Thymus (tissue), 11 donors: Measurements from ENCODE around the gene BOLA3. TPM values are rescaled to one million over a fixed set of nuclear protein-coding genes. Genes with fewer than 3 reads are reported as not detected.

Source experiments
- DNase-seq, 9 donors: peaks; one replicate each; pipeline ENCODE4 v3.0.0-alpha.2; 2013; ENCODE audit warnings: low spot score in 9 of 9, low read depth in 6 of 9, missing footprints in 1 of 9
- H3K27ac ChIP-seq, 2 donors: one replicate each; pipeline ENCODE4 v1.5.1; 2013; ENCODE audit warnings: control low read depth in 1 of 2, low read depth in 1 of 2, low read length in 1 of 2, mild to moderate bottlenecking in 1 of 2, moderate library complexity in 1 of 2
- H3K27me3 ChIP-seq, 2 donors: one replicate each; pipeline ENCODE4 v1.5.1; 2013; ENCODE audit warnings: low read length in 1 of 2; ENCODE audit not compliant: control insufficient read depth in 2 of 2, insufficient read depth in 1 of 2
- H3K36me3 ChIP-seq, 2 donors: one replicate each; pipeline ENCODE4 v1.5.1; 2013; ENCODE audit warnings: low read length in 1 of 2, mild to moderate bottlenecking in 1 of 2, moderate library complexity in 1 of 2; ENCODE audit not compliant: control insufficient read depth in 2 of 2, insufficient read depth in 2 of 2
- H3K4me1 ChIP-seq, 2 donors: one replicate each; pipeline ENCODE4 v1.5.1; 2013; ENCODE audit warnings: low read length in 2 of 2; ENCODE audit not compliant: control insufficient read depth in 2 of 2, insufficient read depth in 2 of 2
- H3K4me3 ChIP-seq, 2 donors: one replicate each; pipeline ENCODE4 v1.5.1; 2013; ENCODE audit warnings: low read length in 2 of 2, control low read depth in 1 of 2, mild to moderate bottlenecking in 1 of 2
- H3K9me3 ChIP-seq, 2 donors: one replicate each; pipeline ENCODE4 v1.5.1; 2013; ENCODE audit warnings: low read length in 1 of 2, mild to moderate bottlenecking in 1 of 2; ENCODE audit not compliant: control insufficient read depth in 2 of 2, insufficient read depth in 1 of 2
- WGBS: extraction: QIAGEN DNeasy Blood & Tissue Kit; methylation state at CpG from one replicate; pipeline ENCODE4 v1.1.7; 2013; 5-methylcytosine and 5-hydroxymethylcytosine counted together
- polyA plus RNA-seq: library from polyadenylated mRNA; stranded (reverse); fragments of 200-250 nt; gene quantifications from one replicate; pipeline ENCODE4 v1.2.3, GENCODE V29; 2013
- total RNA-seq: library from RNA; stranded (reverse); fragments of 120-200 nt; gene quantifications from one replicate; pipeline ENCODE4 v1.2.4, GENCODE V29; 2013
- donor health status: healthy.

Gene BOLA3
- total and polyA plus RNA-seq, 2 donors: 34.4 to 41.7 TPM

GRCh38 chr2:74101574-74102300, 46.0 kb downstream of the BOLA3 start:
- H3K4me1 ChIP-seq: peaks cover 0 to 5% of the 10 kb centered on the region in 2 donors
- H3K36me3 ChIP-seq: peaks cover 51 to 55% of the 10 kb centered on the region in 2 donors
- H3K4me3 ChIP-seq: no peak overlapping the region
- 96% methylated on average over 39 of the region's 39 CpGs for WGBS
- no peaks in the 10 kb centered on the region for H3K9me3 ChIP-seq
- no peak overlapping the region for H3K27ac ChIP-seq
- DNase-seq: no peak
- H3K27me3 ChIP-seq: no peaks in the 10 kb centered on the region

GRCh38 chr2:74100254-74101216, 47.2 kb downstream of the BOLA3 start:
- Histone ChIP-seq H3K4me3 (no peak overlapping the region), H3K36me3 (peaks cover 51 to 59% of the 10 kb centered on the region in 2 donors), H3K27me3 (no peaks in the 10 kb centered on the region), H3K4me1 (no peaks in the 10 kb centered on the region), H3K27ac (no peak overlapping the region), H3K9me3 (no peaks in the 10 kb centered on the region)
- WGBS: 97% methylated on average over 25 of the region's 25 CpGs
- no peak for DNase-seq

- Histone ChIP-seq H3K27ac (no peak overlapping the region), H3K4me3 (no peak overlapping the region), H3K9me3 (no peaks in the 10 kb centered on the region), H3K36me3 (peaks cover 52 to 64% of the 10 kb centered on the region in 2 donors), H3K27me3 (no peaks in the 10 kb centered on the region), H3K4me1 (no peaks in the 10 kb centered on the region)
- WGBS: 100% methylated on average over 7 of the region's 7 CpGs
- DNase-seq: no peak
Measured at GRCh38 chr2:74099835-74100234, 47.9 kb downstream of the BOLA3 start.

GRCh38 chr2:74099271-74099670, 48.4 kb downstream of the BOLA3 start:
- no peak for DNase-seq
- Histone ChIP-seq H3K36me3 (peaks cover 54 to 69% of the 10 kb centered on the region in 2 donors), H3K4me1 (no peaks in the 10 kb centered on the region), H3K27ac (no peak overlapping the region), H3K4me3 (no peak overlapping the region), H3K27me3 (no peaks in the 10 kb centered on the region), H3K9me3 (no peaks in the 10 kb centered on the region)
- WGBS: 98% methylated on average over 20 of the region's 20 CpGs

- no peak for DNase-seq
- no peaks in the 10 kb centered on the region for H3K9me3 ChIP-seq
- WGBS: over 99% methylated on average over 6 of the region's 6 CpGs
- H3K27me3 ChIP-seq: no peaks in the 10 kb centered on the region
- peaks cover 66 to 73% of the 10 kb centered on the region in 2 donors for H3K36me3 ChIP-seq
- no peak overlapping the region for H3K27ac ChIP-seq
- H3K4me3 ChIP-seq: no peak overlapping the region
- no peaks in the 10 kb centered on the region for H3K4me1 ChIP-seq
Measured at GRCh38 chr2:74097574-74097973, 50.1 kb downstream of the BOLA3 start.

GRCh38 chr2:74096052-74096451, 51.7 kb downstream of the BOLA3 start:
- Histone ChIP-seq H3K27me3 (no peaks in the 10 kb centered on the region), H3K27ac (no peak overlapping the region), H3K4me1 (no peaks in the 10 kb centered on the region), H3K4me3 (no peak overlapping the region), H3K36me3 (peaks cover 67 to 70% of the 10 kb centered on the region in 2 donors), H3K9me3 (no peaks in the 10 kb centered on the region)
- DNase-seq: no peak
- WGBS: 98% methylated on average over 2 of the region's 2 CpGs

GRCh38 chr2:74095632-74096031, 52.1 kb downstream of the BOLA3 start:
- H3K4me1 ChIP-seq: no peaks in the 10 kb centered on the region
- H3K27me3 ChIP-seq: no peaks in the 10 kb centered on the region
- no peak overlapping the region for H3K27ac ChIP-seq
- H3K4me3 ChIP-seq: no peak overlapping the region
- WGBS: 95% methylated on average over 3 of the region's 3 CpGs
- H3K9me3 ChIP-seq: no peaks in the 10 kb centered on the region
- no peak for DNase-seq
- H3K36me3 ChIP-seq: peaks cover 65 to 70% of the 10 kb centered on the region in 2 donors

GRCh38 chr2:74094291-74094690, 53.4 kb downstream of the BOLA3 start:
- DNase-seq: no peak
- peaks cover 64 to 69% of the 10 kb centered on the region in 2 donors for H3K36me3 ChIP-seq

GRCh38 chr2:74093840-74094239, 53.9 kb downstream of the BOLA3 start:
- no peak for DNase-seq
- Histone ChIP-seq H3K4me3 (no peak overlapping the region), H3K36me3 (peaks cover 60 to 68% of the 10 kb centered on the region in 2 donors), H3K27me3 (no peaks in the 10 kb centered on the region), H3K9me3 (peaks cover 0 to 2% of the 10 kb centered on the region in 2 donors), H3K27ac (no peak overlapping the region), H3K4me1 (no peaks in the 10 kb centered on the region)
- 92% methylated on average over 6 of the region's 6 CpGs for WGBS

More at GRCh38 chr2:74094291-74094690, 53.4 kb downstream of the BOLA3 start:
- Histone ChIP-seq H3K27me3 (no peaks in the 10 kb centered on the region), H3K4me1 (no peaks in the 10 kb centered on the region), H3K9me3 (peaks cover 0 to 2% of the 10 kb centered on the region in 2 donors), H3K4me3 (no peak overlapping the region), H3K27ac (no peak overlapping the region)
- 99% methylated on average over 7 of the region's 7 CpGs for WGBS
